Measurements from ENCODE around the gene LMNTD2. TPM values are rescaled to one million over a fixed set of nuclear protein-coding genes. Genes with fewer than 3 reads are reported as not detected.

The LMNTD2 gene
- total and polyA plus RNA-seq, 2 of the 13 experiments (the other 11 are each of a cell fraction or from before 2014, with no cell fraction given), result 1.1 to 3.1 TPM

DNA sequence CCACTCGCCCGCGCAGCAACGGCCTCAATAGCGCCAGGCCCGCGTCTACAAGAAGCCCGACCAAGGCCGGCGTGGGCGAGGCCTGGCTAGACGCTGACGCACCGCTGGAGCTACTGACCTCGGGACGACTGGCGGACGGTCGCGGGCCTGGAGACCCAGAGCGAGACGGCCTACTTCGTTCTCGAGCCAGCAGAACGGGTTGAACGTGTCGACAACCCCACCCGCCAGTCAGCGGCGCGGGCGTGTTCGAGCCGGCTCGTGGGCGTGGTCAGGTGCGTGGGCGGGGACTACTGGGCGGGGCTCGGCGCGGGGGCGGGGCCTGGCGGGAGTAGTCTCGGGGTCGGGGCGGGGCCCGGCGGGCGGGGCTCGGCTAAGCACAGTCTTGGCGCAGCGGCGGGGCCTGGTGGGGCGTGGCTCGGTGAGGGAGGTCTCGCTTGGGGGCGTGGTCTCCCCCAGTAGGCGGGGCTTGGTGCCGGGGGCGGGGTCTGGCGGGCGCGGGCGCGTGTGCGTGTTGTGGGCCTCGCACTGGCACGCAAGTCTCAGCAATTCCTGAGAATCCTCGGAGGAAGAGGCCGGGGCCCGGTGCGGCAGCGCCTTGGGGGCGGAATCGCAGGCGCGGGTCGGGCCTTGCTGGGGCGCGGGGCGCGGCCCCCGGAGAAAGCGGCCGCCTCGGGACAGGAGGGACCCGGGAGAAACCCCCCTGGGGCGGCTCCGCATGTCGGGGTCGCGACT lies 53.4 kb downstream of the LMNTD2 start, which contains the start of gene RNH1 (continued):
- TF ChIP-seq ZFP62 (CRISPR knock-in tag; IDR thresholded peaks at IDR 0.05) (no peak), TCF7 (IDR thresholded peaks at IDR 0.05; ENCODE audit: low read depth) (no peak), NCOA5 (CRISPR knock-in tag; IDR thresholded peaks at IDR 0.05) (no peak), SRY (CRISPR knock-in tag; IDR thresholded peaks at IDR 0.05) (0 out of 2 replicates have a peak, but pooled peaks have one; percentile 30), MED8 (CRISPR knock-in tag; IDR thresholded peaks at IDR 0.05; ENCODE audit: insufficient replicate concordance) (peak; percentile 12), NR3C1 (CRISPR knock-in tag; IDR thresholded peaks at IDR 0.05) (no peak), ZNF780A (CRISPR knock-in tag; IDR thresholded peaks at IDR 0.05) (0 out of 2 replicates have a peak, but pooled peaks have one; percentile 30), ZNF101 (CRISPR knock-in tag; IDR thresholded peaks at IDR 0.05; ENCODE audit: borderline replicate concordance, low read depth) (no peak), ZSCAN20 (CRISPR knock-in tag; IDR thresholded peaks at IDR 0.05; ENCODE audit: borderline replicate concordance) (0 out of 2 replicates have a peak, but pooled peaks have one; percentile 40), ZNF367 (CRISPR knock-in tag; IDR thresholded peaks at IDR 0.05; ENCODE audit: borderline replicate concordance) (no peak), MAFG (CRISPR knock-in tag; IDR thresholded peaks at IDR 0.05) (no peak), FOXK2 (IDR thresholded peaks at IDR 0.05) (no peak), ZNF546 (CRISPR knock-in tag; conservative IDR thresholded peaks at IDR 0.05) (peak; percentile 67; the same call in 1 of the 2 replicates), KDM5A (IDR thresholded peaks at IDR 0.05; ENCODE audit: borderline replicate concordance, low read length) (peak; percentile 60), ZNF124 (CRISPR knock-in tag; IDR thresholded peaks at IDR 0.05) (no peak; the same call in 1 of the 2 replicates), NRL (CRISPR knock-in tag; IDR thresholded peaks at IDR 0.05; ENCODE audit: borderline replicate concordance) (0 out of 2 replicates have a peak, but pooled peaks have one; percentile 20)
- TF ChIP-seq, protein P1, sequence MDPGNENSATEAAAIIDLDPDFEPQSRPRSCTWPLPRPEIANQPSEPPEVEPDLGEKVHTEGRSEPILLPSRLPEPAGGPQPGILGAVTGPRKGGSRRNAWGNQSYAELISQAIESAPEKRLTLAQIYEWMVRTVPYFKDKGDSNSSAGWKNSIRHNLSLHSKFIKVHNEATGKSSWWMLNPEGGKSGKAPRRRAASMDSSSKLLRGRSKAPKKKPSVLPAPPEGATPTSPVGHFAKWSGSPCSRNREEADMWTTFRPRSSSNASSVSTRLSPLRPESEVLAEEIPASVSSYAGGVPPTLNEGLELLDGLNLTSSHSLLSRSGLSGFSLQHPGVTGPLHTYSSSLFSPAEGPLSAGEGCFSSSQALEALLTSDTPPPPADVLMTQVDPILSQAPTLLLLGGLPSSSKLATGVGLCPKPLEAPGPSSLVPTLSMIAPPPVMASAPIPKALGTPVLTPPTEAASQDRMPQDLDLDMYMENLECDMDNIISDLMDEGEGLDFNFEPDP (CRISPR knock-in tag; conservative IDR thresholded peaks at IDR 0.05), result no peak
- TF ChIP-seq, protein P2, sequence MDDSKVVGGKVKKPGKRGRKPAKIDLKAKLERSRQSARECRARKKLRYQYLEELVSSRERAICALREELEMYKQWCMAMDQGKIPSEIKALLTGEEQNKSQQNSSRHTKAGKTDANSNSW (CRISPR knock-in tag; IDR thresholded peaks at IDR 0.05; ENCODE audit: borderline replicate concordance), result peak; percentile 24; the same call in 1 of the 2 replicates
- TF ChIP-seq, protein P3, sequence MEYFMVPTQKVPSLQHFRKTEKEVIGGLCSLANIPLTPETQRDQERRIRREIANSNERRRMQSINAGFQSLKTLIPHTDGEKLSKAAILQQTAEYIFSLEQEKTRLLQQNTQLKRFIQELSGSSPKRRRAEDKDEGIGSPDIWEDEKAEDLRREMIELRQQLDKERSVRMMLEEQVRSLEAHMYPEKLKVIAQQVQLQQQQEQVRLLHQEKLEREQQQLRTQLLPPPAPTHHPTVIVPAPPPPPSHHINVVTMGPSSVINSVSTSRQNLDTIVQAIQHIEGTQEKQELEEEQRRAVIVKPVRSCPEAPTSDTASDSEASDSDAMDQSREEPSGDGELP (IDR thresholded peaks at IDR 0.05; ENCODE audit: borderline replicate concordance, low read depth), result 0 out of 2 replicates have a peak, but pooled peaks have one; percentile 6
- TF ChIP-seq, protein P4, sequence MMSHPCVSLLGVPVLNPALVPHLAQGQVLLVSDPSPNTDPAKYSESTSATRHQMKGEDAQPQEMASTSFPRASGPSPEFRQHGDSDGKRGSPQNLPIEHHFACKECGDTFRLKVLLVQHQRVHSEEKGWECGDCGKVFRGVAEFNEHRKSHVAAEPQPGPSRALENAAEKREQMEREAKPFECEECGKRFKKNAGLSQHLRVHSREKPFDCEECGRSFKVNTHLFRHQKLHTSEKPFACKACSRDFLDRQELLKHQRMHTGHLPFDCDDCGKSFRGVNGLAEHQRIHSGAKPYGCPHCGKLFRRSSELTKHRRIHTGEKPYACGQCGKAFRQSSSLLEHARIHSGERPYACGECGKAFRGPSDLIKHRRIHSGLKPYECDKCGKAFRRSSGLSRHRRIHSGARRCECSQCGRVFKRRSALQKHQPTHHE (CRISPR knock-in tag; IDR thresholded peaks at IDR 0.05; ENCODE audit: borderline replicate concordance), result peak; percentile 12; the same call in 1 of the 2 replicates
- TF ChIP-seq, protein P5, sequence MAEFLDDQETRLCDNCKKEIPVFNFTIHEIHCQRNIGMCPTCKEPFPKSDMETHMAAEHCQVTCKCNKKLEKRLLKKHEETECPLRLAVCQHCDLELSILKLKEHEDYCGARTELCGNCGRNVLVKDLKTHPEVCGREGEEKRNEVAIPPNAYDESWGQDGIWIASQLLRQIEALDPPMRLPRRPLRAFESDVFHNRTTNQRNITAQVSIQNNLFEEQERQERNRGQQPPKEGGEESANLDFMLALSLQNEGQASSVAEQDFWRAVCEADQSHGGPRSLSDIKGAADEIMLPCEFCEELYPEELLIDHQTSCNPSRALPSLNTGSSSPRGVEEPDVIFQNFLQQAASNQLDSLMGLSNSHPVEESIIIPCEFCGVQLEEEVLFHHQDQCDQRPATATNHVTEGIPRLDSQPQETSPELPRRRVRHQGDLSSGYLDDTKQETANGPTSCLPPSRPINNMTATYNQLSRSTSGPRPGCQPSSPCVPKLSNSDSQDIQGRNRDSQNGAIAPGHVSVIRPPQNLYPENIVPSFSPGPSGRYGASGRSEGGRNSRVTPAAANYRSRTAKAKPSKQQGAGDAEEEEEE (CRISPR knock-in tag; IDR thresholded peaks at IDR 0.05; ENCODE audit: borderline replicate concordance), result no peak

All from HepG2 (cell line).